ENCODE results near the gene YBX2. TPM values are rescaled to one million over a fixed set of nuclear protein-coding genes. Genes with fewer than 3 reads are reported as not detected.

Gene YBX2
- total RNA-seq, 4 donors from 2014 or later, result 1.2 to 4.1 (median 2.1) TPM

DNA sequence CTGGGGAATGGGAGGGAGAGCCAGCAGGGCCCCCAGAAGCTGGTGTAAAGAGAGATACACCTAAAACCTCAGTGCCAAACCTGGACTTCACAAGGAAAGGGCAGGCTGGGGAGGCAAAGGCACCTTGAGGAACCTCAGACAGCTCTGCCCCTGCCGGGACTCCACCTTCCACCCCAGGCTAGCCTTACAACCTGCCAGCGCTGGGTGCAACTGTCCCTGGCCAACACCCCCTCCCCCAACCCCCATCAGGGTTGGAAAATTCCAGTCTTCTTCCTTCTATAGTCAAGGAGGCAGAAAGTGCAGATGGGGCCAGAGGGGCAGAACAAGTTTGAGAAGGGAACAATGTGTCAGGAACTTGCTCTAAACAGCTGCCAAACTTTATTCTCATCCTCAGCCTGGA lies 2.2 kb downstream of the YBX2 start:
- H3K27me3 ChIP-seq, result no peaks in the 10 kb centered on the region
- TF ChIP-seq POLR2A (IDR thresholded peaks at IDR 0.05), result no peak
- TF ChIP-seq, protein P1, sequence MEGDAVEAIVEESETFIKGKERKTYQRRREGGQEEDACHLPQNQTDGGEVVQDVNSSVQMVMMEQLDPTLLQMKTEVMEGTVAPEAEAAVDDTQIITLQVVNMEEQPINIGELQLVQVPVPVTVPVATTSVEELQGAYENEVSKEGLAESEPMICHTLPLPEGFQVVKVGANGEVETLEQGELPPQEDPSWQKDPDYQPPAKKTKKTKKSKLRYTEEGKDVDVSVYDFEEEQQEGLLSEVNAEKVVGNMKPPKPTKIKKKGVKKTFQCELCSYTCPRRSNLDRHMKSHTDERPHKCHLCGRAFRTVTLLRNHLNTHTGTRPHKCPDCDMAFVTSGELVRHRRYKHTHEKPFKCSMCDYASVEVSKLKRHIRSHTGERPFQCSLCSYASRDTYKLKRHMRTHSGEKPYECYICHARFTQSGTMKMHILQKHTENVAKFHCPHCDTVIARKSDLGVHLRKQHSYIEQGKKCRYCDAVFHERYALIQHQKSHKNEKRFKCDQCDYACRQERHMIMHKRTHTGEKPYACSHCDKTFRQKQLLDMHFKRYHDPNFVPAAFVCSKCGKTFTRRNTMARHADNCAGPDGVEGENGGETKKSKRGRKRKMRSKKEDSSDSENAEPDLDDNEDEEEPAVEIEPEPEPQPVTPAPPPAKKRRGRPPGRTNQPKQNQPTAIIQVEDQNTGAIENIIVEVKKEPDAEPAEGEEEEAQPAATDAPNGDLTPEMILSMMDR (IDR thresholded peaks at IDR 0.05), result no peak
- 59 to 68% methylated on average over 2 of the region's 2 CpGs for WGBS, 2 donors
- no peak overlapping the region for H3K4me3 ChIP-seq (replicated peaks in 1 of 3)
- intact Hi-C loops (cut with DNase I), result no loop called here
- DNase-seq, result peak; percentile 31 to 37
- no peaks in the 10 kb centered on the region for H3K36me3 ChIP-seq
- no peak overlapping the region for H3K27ac ChIP-seq
- peaks cover 8 to 36% of the 10 kb centered on the region in 2 donors for H3K4me1 ChIP-seq
- H3K9me3 ChIP-seq, result no peaks in the 10 kb centered on the region

DNA sequence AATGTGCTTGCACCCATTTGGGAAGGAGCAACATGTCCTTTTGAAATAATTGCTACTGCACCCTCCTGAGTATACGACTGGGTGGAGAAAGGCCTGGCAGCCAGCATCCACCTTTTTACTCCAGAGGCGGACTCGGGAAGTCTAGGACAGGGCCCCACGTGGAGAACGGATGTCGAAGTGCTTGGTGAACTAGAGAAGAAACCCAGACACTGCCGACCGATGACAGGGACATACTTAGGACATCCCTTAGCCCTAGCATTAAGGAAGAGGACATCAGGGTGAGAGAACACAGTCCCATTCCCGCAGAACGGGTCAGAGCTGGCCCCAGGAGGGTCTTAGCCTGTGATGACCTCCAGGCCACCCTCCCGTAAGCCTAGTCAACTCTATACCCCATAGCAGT lies 3.8 kb downstream of the YBX2 start:
- intact Hi-C loops (cut with DNase I), result no loop called here
- no peaks in the 10 kb centered on the region for H3K27me3 ChIP-seq
- no peaks in the 10 kb centered on the region for H3K9me3 ChIP-seq
- no peak overlapping the region for H3K4me3 ChIP-seq (replicated peaks in 1 of 3)
- TF ChIP-seq, protein P1 (IDR thresholded peaks at IDR 0.05), result no peak
- WGBS, 2 donors, result 81 to 86% methylated on average over 11 of the region's 11 CpGs
- H3K27ac ChIP-seq, result no peak overlapping the region
- peaks cover 4 to 25% of the 10 kb centered on the region in 2 donors for H3K4me1 ChIP-seq
- DNase-seq, result no peak
- H3K36me3 ChIP-seq, result no peaks in the 10 kb centered on the region

DNA sequence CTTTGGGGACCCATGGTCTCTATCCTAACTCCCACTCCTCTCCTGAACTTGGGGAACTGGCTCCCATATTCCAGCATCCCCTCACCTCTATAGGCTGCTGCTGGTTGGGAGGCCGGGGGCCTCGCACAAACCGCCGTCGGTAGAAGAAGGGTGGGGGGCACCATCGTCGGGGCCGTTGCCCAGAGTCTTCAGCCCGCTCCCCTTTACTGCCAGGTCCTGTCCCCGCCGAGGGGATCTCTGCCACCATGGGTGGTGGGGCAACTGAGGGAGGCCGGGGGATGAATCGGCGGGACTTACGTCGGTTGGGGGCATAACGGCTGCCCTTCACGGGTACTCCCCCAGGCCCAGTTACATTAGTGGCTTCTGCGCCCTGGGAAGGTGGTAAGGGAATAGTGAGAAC lies 4.3 kb downstream of the YBX2 start:
- Histone ChIP-seq H3K27me3 (no peaks in the 10 kb centered on the region), H3K9me3 (no peaks in the 10 kb centered on the region), H3K36me3 (no peaks in the 10 kb centered on the region), H3K4me3 (replicated peaks in 1 of 3) (no peak overlapping the region), H3K4me1 (peaks cover 4 to 25% of the 10 kb centered on the region in 2 donors), H3K27ac (no peak overlapping the region)
- TF ChIP-seq, protein P1 (IDR thresholded peaks at IDR 0.05), result no peak
- TF ChIP-seq POLR2A (IDR thresholded peaks at IDR 0.05), result no peak
- WGBS, 2 donors, result 95 to 96% methylated on average over 19 of the region's 19 CpGs
- intact Hi-C loops (cut with DNase I), result no loop called here
- DNase-seq, result no peak

DNA sequence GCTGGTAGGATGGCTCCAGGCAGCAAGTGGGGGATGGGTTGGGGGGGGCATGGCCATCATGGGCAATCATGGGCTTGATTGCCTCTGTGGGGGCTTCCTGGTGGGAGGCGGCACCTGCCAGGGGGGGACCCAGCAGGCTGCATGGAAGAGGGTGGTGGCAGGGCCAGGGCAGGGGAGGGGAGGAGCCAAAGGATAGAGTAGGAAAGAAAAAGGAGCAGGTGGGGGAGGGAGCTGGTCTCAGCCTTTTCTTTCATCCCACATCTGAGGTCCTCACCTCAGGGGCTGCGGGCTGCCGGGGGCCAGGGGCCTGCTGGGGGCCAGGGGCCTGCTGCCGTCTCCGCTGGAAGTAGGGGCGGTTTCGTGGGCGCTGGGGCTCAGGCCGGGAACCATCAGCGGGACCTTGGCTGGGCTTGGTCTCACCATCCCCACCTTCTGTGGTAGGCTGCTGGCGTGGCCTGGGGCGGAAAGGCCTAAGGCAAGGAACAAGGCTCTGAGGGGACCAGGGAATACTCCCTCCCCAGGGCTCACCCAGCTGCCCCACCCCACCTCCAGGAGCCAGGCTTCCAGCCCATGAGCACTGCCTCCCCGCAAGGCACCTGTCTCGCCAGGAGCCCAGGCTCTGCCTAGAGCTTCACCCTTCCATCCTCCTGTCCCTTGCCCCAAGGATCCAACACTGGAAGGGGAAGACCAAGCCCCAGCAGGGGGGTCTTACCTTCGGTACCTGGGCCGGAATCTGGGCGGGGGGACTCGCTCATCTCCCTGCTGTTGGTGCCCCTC lies 5.0 kb downstream of the YBX2 start:
- Histone ChIP-seq H3K9me3 (no peaks in the 10 kb centered on the region), H3K4me1 (peaks cover 0 to 18% of the 10 kb centered on the region in 2 donors), H3K27me3 (no peaks in the 10 kb centered on the region), H3K27ac (no peak overlapping the region), H3K36me3 (no peaks in the 10 kb centered on the region), H3K4me3 (replicated peaks in 1 of 3) (no peak overlapping the region)
- DNase-seq, result no peak
- WGBS, 2 donors, result 93% methylated on average over 14 to 15 of the region's 18 CpGs
- intact Hi-C loops (cut with DNase I), result no loop called here
- TF ChIP-seq, protein P1 (IDR thresholded peaks at IDR 0.05), result no peak
- TF ChIP-seq POLR2A (IDR thresholded peaks at IDR 0.05), result no peak

DNA sequence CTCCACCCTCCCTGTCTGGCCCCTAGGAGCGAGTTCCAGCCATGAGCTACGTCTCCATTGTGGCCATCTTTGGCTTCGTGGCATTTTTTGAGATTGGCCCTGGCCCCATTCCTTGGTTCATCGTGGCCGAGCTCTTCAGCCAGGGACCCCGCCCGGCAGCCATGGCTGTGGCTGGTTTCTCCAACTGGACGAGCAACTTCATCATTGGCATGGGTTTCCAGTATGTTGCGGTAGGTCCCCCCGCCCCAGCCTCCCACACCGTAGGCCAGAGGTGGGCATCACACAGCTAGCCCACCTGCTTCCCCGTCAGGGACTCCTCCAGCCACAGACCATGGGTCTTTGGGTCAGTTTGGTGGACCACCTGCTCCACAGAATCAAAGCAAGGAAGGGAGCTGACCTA lies 8.8 kb downstream of the YBX2 start:
- DNase-seq, result no peak
- no peak for TF ChIP-seq POLR2A (IDR thresholded peaks at IDR 0.05)
- TF ChIP-seq, protein P1 (IDR thresholded peaks at IDR 0.05), result no peak
- WGBS, 2 donors, result 94 to 95% methylated on average over 10 to 12 of the region's 12 CpGs
- Histone ChIP-seq H3K4me3 (replicated peaks in 1 of 3) (no peak overlapping the region), H3K27ac (no peak overlapping the region), H3K9me3 (no peaks in the 10 kb centered on the region), H3K36me3 (no peaks in the 10 kb centered on the region), H3K4me1 (peaks cover 16 to 18% of the 10 kb centered on the region in 2 donors), H3K27me3 (no peaks in the 10 kb centered on the region)
- intact Hi-C loops (cut with DNase I), result no loop called here

Measured in thyroid gland (tissue), 4 donors.